ENCODE measurements around the gene MPIG6B.

Gene MPIG6B

DNA sequence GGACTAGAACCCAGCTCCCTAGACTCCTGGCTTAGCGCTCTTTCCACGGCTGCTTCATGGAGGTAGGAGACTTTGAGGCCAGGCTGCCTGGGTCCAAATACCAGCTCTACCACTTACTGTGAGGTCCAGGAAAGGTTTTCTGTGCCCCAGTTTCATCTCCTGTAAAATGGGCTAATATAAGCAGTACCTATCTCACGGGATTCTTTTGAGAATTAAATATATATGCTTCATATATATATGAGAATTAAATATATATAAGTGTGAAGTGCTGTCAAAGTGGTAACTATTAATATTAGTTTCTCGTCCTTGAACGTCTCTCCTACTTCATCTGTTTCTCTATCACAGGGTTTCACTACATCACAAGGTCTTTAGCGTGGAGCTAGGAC, 32.1 kb upstream of the MPIG6B start:
- Mint-ChIP-seq H3K9me3 (no peaks in the 10 kb centered on the region), H3K4me3 (no peak overlapping the region), H3K36me3 (ENCODE audit: low read depth) (peaks cover 36% of the 10 kb centered on the region), H3K27me3 (ENCODE audit: low read depth) (no peaks in the 10 kb centered on the region), H3K4me1 (ENCODE audit: low read depth) (no peaks in the 10 kb centered on the region), H3K27ac (no peak overlapping the region)

GRCh38 chr6:31691564-31692108, 31.5 kb upstream of the MPIG6B start:
- no peaks in the 10 kb centered on the region for H3K9me3 Mint-ChIP-seq
- H3K27ac Mint-ChIP-seq: no peak overlapping the region
- peaks cover 34% of the 10 kb centered on the region for H3K36me3 Mint-ChIP-seq (ENCODE audit: low read depth)

GRCh38 chr6:31692353-31692752, 30.8 kb upstream of the MPIG6B start:
- Mint-ChIP-seq H3K27ac (no peak overlapping the region), H3K4me1 (ENCODE audit: low read depth) (peaks cover 3% of the 10 kb centered on the region), H3K27me3 (ENCODE audit: low read depth) (no peaks in the 10 kb centered on the region), H3K36me3 (ENCODE audit: low read depth) (peaks cover 36% of the 10 kb centered on the region), H3K4me3 (no peak overlapping the region), H3K9me3 (no peaks in the 10 kb centered on the region)

More at GRCh38 chr6:31691564-31692108, 31.5 kb upstream of the MPIG6B start:
- Mint-ChIP-seq H3K4me3 (no peak overlapping the region), H3K4me1 (ENCODE audit: low read depth) (no peaks in the 10 kb centered on the region), H3K27me3 (ENCODE audit: low read depth) (no peaks in the 10 kb centered on the region)

DNA sequence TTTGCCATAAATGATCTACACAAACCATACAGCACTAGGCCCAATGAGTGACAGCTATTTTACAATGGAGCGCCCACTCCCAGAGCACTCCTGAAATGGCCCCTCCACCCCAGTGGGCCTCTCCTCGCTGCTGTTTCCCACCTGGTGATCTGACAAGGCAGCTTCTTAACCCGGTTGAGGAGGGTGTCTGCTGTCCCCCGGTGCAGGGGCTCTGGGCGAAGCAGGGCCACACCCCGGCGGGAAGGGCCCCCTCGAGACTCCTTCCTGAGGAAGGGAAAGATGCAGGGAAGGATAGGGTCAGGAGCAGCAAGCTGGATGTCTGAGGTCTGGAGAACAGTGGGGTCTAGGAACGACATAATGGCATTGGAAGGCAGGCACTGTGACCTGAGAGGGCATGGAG, 30.3 kb upstream of the MPIG6B start:
- H3K27me3 Mint-ChIP-seq (ENCODE audit: low read depth): no peaks in the 10 kb centered on the region
- H3K4me3 Mint-ChIP-seq: no peak overlapping the region
- no peak overlapping the region for H3K27ac Mint-ChIP-seq
- H3K9me3 Mint-ChIP-seq: no peaks in the 10 kb centered on the region
- peaks cover 8% of the 10 kb centered on the region for H3K4me1 Mint-ChIP-seq (ENCODE audit: low read depth)
- H3K36me3 Mint-ChIP-seq (ENCODE audit: low read depth): peaks cover 36% of the 10 kb centered on the region

GRCh38 chr6:31693535-31693934, 29.6 kb upstream of the MPIG6B start:
- no peaks in the 10 kb centered on the region for H3K9me3 Mint-ChIP-seq
- peaks cover 35% of the 10 kb centered on the region for H3K36me3 Mint-ChIP-seq (ENCODE audit: low read depth)
- H3K27me3 Mint-ChIP-seq (ENCODE audit: low read depth): no peaks in the 10 kb centered on the region
- no peak overlapping the region for H3K27ac Mint-ChIP-seq
- no peak overlapping the region for H3K4me3 Mint-ChIP-seq
- peaks cover 10% of the 10 kb centered on the region for H3K4me1 Mint-ChIP-seq (ENCODE audit: low read depth)

GRCh38 chr6:31697555-31697954, 25.6 kb upstream of the MPIG6B start:
- Mint-ChIP-seq H3K27me3 (ENCODE audit: low read depth) (no peaks in the 10 kb centered on the region), H3K9me3 (no peaks in the 10 kb centered on the region), H3K36me3 (ENCODE audit: low read depth) (peaks cover 19% of the 10 kb centered on the region), H3K27ac (peak overlapping the region; percentile 37), H3K4me1 (ENCODE audit: low read depth) (peaks cover 21% of the 10 kb centered on the region), H3K4me3 (no peak overlapping the region)

GRCh38 chr6:31700740-31701401, 22.3 kb upstream of the MPIG6B start:
- peaks cover 14% of the 10 kb centered on the region for H3K36me3 Mint-ChIP-seq (ENCODE audit: low read depth)
- H3K27ac Mint-ChIP-seq: no peak overlapping the region
- H3K27me3 Mint-ChIP-seq (ENCODE audit: low read depth): no peaks in the 10 kb centered on the region
- no peaks in the 10 kb centered on the region for H3K9me3 Mint-ChIP-seq
- peaks cover 24% of the 10 kb centered on the region for H3K4me1 Mint-ChIP-seq (ENCODE audit: low read depth)
- peak overlapping the region; percentile 25 for H3K4me3 Mint-ChIP-seq

DNA sequence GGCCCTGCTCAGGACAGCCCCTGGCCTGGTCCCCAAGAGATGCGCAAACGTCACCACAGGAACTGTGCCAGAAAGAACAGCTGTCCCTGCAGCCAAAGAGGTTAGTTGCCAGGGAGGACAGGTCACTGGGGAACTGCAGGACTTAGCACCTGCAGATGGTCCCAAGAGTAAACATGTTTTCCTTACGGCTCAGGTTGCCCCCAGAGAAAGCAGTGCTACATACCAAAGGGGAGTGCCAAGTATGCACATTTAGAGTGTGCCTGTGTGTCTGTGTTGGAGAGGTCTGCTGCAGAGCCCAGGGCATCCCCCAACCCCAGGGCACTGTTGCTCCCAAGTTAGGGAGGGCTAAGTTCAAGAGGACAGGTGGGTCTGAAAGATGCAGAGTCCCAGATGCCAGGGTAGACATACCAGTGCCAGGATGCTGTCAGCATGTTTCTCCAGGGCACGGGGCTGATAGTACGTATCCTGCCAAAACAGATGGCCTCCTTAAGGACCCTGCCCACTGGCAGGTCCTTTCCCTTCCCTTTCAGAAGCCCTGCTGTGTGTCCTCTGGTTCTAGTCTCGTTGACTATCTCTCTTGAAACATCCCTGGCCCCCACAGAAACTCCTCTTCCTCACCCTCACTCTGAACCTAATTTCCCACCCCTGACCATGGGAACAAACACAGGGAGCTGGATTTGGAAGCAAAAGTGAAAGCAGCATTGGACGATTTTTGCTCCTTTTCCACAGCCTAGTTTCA, 21.3 kb upstream of the MPIG6B start:
- H3K4me3 Mint-ChIP-seq: peak overlapping the region; percentile 93
- H3K4me1 Mint-ChIP-seq (ENCODE audit: low read depth): peaks cover 24% of the 10 kb centered on the region
- no peaks in the 10 kb centered on the region for H3K27me3 Mint-ChIP-seq (ENCODE audit: low read depth)
- H3K36me3 Mint-ChIP-seq (ENCODE audit: low read depth): peaks cover 11% of the 10 kb centered on the region
- H3K27ac Mint-ChIP-seq: peak overlapping the region; percentile 95
- H3K9me3 Mint-ChIP-seq: no peaks in the 10 kb centered on the region

DNA sequence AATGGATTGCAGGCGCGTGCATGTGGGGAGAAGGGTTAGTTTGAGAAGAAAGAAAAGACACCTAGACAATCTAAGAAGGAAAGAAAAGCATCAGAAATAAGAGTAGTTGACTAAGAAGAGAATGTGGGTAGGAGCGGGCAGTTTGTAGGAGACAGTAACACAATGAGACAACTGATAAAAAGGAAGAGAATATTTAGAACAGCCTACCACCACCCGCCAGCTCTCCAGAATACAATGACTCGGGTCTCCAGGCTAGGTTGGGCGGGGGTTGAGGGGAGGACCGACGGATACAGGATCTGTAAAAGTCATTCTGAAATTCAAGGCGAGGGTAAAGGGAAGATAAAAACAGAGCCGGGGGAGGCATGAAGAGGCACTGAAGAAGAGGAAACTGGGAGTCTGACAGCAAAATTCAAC, 20.8 kb upstream of the MPIG6B start:
- H3K4me1 Mint-ChIP-seq (ENCODE audit: low read depth): peaks cover 21% of the 10 kb centered on the region
- H3K27ac Mint-ChIP-seq: peak overlapping the region; percentile 95
- H3K27me3 Mint-ChIP-seq (ENCODE audit: low read depth): no peaks in the 10 kb centered on the region
- peaks cover 7% of the 10 kb centered on the region for H3K36me3 Mint-ChIP-seq (ENCODE audit: low read depth)
- no peaks in the 10 kb centered on the region for H3K9me3 Mint-ChIP-seq
- peak overlapping the region; percentile 93 for H3K4me3 Mint-ChIP-seq

- H3K4me1 Mint-ChIP-seq (ENCODE audit: low read depth): peaks cover 15% of the 10 kb centered on the region
- H3K27me3 Mint-ChIP-seq (ENCODE audit: low read depth): no peaks in the 10 kb centered on the region
- peak within 1 kb of the TSS; percentile 93 for H3K4me3 Mint-ChIP-seq
- no peaks in the 10 kb centered on the region for H3K9me3 Mint-ChIP-seq
- H3K27ac Mint-ChIP-seq: peak within 1 kb of the TSS; percentile 95
- peaks cover under 1% of the 10 kb centered on the region for H3K36me3 Mint-ChIP-seq (ENCODE audit: low read depth)
Observed at GRCh38 chr6:31702819-31703716, 20.1 kb upstream of the MPIG6B start, which contains the start of gene ABHD16A. TSS of gene ABHD16A (minus strand) at chr6:31703324. CDS start at chr6:31703281, 43 bp downstream.

GRCh38 chr6:31705931-31706330, 17.2 kb upstream of the MPIG6B start:
- H3K4me1 Mint-ChIP-seq (ENCODE audit: low read depth): peaks cover 17% of the 10 kb centered on the region
- no peak overlapping the region for H3K27ac Mint-ChIP-seq
- H3K4me3 Mint-ChIP-seq: no peak overlapping the region
- no peaks in the 10 kb centered on the region for H3K27me3 Mint-ChIP-seq (ENCODE audit: low read depth)
- no peaks in the 10 kb centered on the region for H3K9me3 Mint-ChIP-seq
- no peaks in the 10 kb centered on the region for H3K36me3 Mint-ChIP-seq (ENCODE audit: low read depth)

DNA sequence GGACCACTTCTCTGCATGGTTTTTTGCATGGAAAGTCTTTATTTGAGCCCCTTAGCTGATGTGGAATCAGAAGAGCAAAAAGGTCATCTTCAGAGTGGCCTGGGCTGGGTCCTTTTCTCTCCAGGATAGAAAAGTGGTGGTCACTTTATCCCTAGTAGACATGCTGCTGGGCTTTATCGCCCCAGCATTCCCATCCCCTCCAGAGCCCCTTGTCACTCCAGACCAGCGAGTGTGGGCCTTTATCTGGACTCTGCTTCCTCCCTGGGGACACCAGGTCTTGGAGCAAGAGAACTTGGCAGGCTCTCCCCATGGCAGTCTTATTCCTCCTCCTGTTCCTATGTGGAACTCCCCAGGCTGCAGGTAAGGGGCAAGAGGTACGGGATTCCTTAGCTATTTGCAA, 16.6 kb upstream of the MPIG6B start, which contains the start of gene LY6G6F:
LY6G6F (plus strand) TSS at position 268 of the 400 bp plus-strand sequence; CDS start at position 309, 41 bp downstream.
- H3K36me3 Mint-ChIP-seq (ENCODE audit: low read depth): no peaks in the 10 kb centered on the region
- H3K4me3 Mint-ChIP-seq: no peak within 1 kb of the TSS
- H3K27me3 Mint-ChIP-seq (ENCODE audit: low read depth): no peaks in the 10 kb centered on the region
- no peak within 1 kb of the TSS for H3K27ac Mint-ChIP-seq
- peaks cover 15% of the 10 kb centered on the region for H3K4me1 Mint-ChIP-seq (ENCODE audit: low read depth)
- no peaks in the 10 kb centered on the region for H3K9me3 Mint-ChIP-seq

DNA sequence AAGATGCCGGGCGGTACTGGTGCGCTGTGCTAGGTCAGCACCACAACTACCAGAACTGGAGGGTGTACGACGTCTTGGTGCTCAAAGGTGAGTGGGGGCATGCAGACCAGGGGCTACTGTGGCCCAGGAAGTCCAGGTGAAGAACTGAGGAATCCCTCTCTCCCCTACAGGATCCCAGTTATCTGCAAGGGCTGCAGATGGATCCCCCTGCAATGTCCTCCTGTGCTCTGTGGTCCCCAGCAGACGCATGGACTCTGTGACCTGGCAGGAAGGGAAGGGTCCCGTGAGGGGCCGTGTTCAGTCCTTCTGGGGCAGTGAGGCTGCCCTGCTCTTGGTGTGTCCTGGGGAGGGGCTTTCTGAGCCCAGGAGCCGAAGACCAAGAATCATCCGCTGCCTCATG, 15.5 kb upstream of the MPIG6B start:
- H3K9me3 Mint-ChIP-seq: no peaks in the 10 kb centered on the region
- H3K4me3 Mint-ChIP-seq: no peak overlapping the region
- H3K4me1 Mint-ChIP-seq (ENCODE audit: low read depth): peaks cover 10% of the 10 kb centered on the region
- H3K27ac Mint-ChIP-seq: no peak overlapping the region
- H3K36me3 Mint-ChIP-seq (ENCODE audit: low read depth): no peaks in the 10 kb centered on the region
- peaks cover 3% of the 10 kb centered on the region for H3K27me3 Mint-ChIP-seq (ENCODE audit: low read depth)

GRCh38 chr6:31708224-31708623, 14.9 kb upstream of the MPIG6B start:
- Mint-ChIP-seq H3K4me1 (ENCODE audit: low read depth) (peaks cover 10% of the 10 kb centered on the region), H3K4me3 (no peak overlapping the region), H3K36me3 (ENCODE audit: low read depth) (no peaks in the 10 kb centered on the region), H3K9me3 (no peaks in the 10 kb centered on the region), H3K27me3 (ENCODE audit: low read depth) (peaks cover 7% of the 10 kb centered on the region), H3K27ac (no peak overlapping the region)

Data from T-helper 1 cell treated with Interleukin-12 subunit alpha and Interleukin-12 subunit beta and Interleukin-4 antibody, amounts not matched to agents 30 μg/mL and 1 μg/mL, for 36 hours (primary cell).